SK-N-MC (cell line): Measurements from ENCODE around the gene IL1RN.
"Not testable (repeated sequence)": the region's sequence is repeated elsewhere in the genome, so short reads cannot be mapped to it uniquely, and the experiment has no call there.

ENCODE experiments used
- DNase-seq: peaks from one replicate; pipeline ENCODE4 v3.0.0-alpha.2; 2011; ENCODE audit warnings: low read depth, low spot score
- H3K27ac ChIP-seq: fragments of 200-600 bp; sonication (generic); 2 replicates; pipeline ENCODE4 v1.5.1; 2016; ENCODE audit warnings: mixed run types
- H3K36me3 ChIP-seq: fragments of 200-600 bp; sonication (generic); 2 replicates; pipeline ENCODE4 v1.6.1; 2017; ENCODE audit warnings: antibody characterized with exemption, low read length, mixed read lengths; ENCODE audit not compliant: insufficient read depth
- H3K4me3 ChIP-seq: fragments of 200-600 bp; sonication (generic); 2 replicates; pipeline ENCODE4 v1.5.1; 2016
- H3K9ac ChIP-seq: fragments of 200-600 bp; sonication (generic); 2 replicates; pipeline ENCODE4 v1.8.0; 2017; ENCODE audit warnings: mixed run types, mixed read lengths; ENCODE audit not compliant: insufficient read length
- H3K9me3 ChIP-seq: fragments of 200-600 bp; sonication (generic); 2 replicates; pipeline ENCODE4 v1.6.1; 2017; ENCODE audit warnings: low read depth, mild to moderate bottlenecking, antibody characterized with exemption, low read length, moderate library complexity, mixed read lengths
- EZH2 ChIP-seq: fragments of 200-600 bp; sonication (generic); IDR thresholded peaks from one replicate; pipeline ENCODE4 v1.6.1; 2017; ENCODE audit warnings: antibody characterized with exemption
- FOXP2 ChIP-seq: optimal IDR thresholded peaks from 2 replicates; pipeline ENCODE3; 2011; ENCODE audit warnings: mild to moderate bottlenecking, moderate library complexity; ENCODE audit not compliant: insufficient read depth; ENCODE audit errors: extremely low read length, control extremely low read depth
- POLR2AphosphoS5 ChIP-seq: IDR thresholded peaks from 2 replicates; pipeline ENCODE4 v1.6.1; 2012; ENCODE audit warnings: mild to moderate bottlenecking, low read depth, low read length, borderline replicate concordance

The IL1RN gene

GRCh38 chr2:113088213-113088992, 39.0 kb upstream of the IL1RN start:
- TF ChIP-seq EZH2 (no peak), POLR2AphosphoS5 (no peak)
- DNase-seq = no peak
- H3K9ac ChIP-seq = no peak overlapping the region
- no peak overlapping the region for H3K27ac ChIP-seq
- H3K4me3 ChIP-seq = no peak overlapping the region
- no peaks in the 10 kb centered on the region for H3K9me3 ChIP-seq
- no peaks in the 10 kb centered on the region for H3K36me3 ChIP-seq

GRCh38 chr2:113089916-113090315, 37.5 kb upstream of the IL1RN start:
- H3K27ac ChIP-seq = no peak overlapping the region
- DNase-seq = no peak
- no peak overlapping the region for H3K4me3 ChIP-seq
- TF ChIP-seq EZH2 = no peak
- no peak for TF ChIP-seq POLR2AphosphoS5
- TF ChIP-seq FOXP2 = no peak
- no peaks in the 10 kb centered on the region for H3K36me3 ChIP-seq
- H3K9me3 ChIP-seq = no peaks in the 10 kb centered on the region
- no peak overlapping the region for H3K9ac ChIP-seq

GRCh38 chr2:113091231-113091896, 36.0 kb upstream of the IL1RN start:
- Histone ChIP-seq H3K36me3 (no peaks in the 10 kb centered on the region), H3K9ac (no peak overlapping the region), H3K4me3 (no peak overlapping the region), H3K27ac (no peak overlapping the region), H3K9me3 (no peaks in the 10 kb centered on the region)
- DNase-seq = no peak
- no peak for TF ChIP-seq POLR2AphosphoS5
- no peak for TF ChIP-seq EZH2
- TF ChIP-seq FOXP2 = no peak

- TF ChIP-seq EZH2 = no peak
- no peak for TF ChIP-seq POLR2AphosphoS5
- no peaks in the 10 kb centered on the region for H3K9me3 ChIP-seq
- DNase-seq = no peak
- no peaks in the 10 kb centered on the region for H3K36me3 ChIP-seq
- H3K9ac ChIP-seq = no peak overlapping the region
- H3K4me3 ChIP-seq = no peak overlapping the region
- no peak overlapping the region for H3K27ac ChIP-seq
These were observed 34.4 kb upstream of the IL1RN start for GRCh38 chr2:113092864-113093612.

- Histone ChIP-seq H3K4me3 (no peak overlapping the region), H3K27ac (no peak overlapping the region), H3K9ac (no peak overlapping the region), H3K9me3 (no peaks in the 10 kb centered on the region), H3K36me3 (no peaks in the 10 kb centered on the region)
- no peak for TF ChIP-seq EZH2
- TF ChIP-seq POLR2AphosphoS5 = no peak
- no peak for TF ChIP-seq FOXP2
- no peak for DNase-seq
These were observed 33.8 kb upstream of the IL1RN start for GRCh38 chr2:113093613-113093977.

GRCh38 chr2:113096306-113096705, 31.1 kb upstream of the IL1RN start:
- not testable (repeated sequence) for H3K9me3 ChIP-seq, H3K36me3 ChIP-seq, DNase-seq, H3K4me3 ChIP-seq, H3K27ac ChIP-seq, H3K9ac ChIP-seq

GRCh38 chr2:113096842-113097618, 30.4 kb upstream of the IL1RN start:
- not testable (repeated sequence) for H3K27ac ChIP-seq, H3K9me3 ChIP-seq, DNase-seq, H3K36me3 ChIP-seq, H3K9ac ChIP-seq, H3K4me3 ChIP-seq

GRCh38 chr2:113098041-113098440, 29.4 kb upstream of the IL1RN start:
- Histone ChIP-seq H3K9ac (no peak overlapping the region), H3K27ac (no peak overlapping the region), H3K36me3 (no peaks in the 10 kb centered on the region), H3K9me3 (no peaks in the 10 kb centered on the region), H3K4me3 (no peak overlapping the region)
- TF ChIP-seq FOXP2 = no peak
- TF ChIP-seq POLR2AphosphoS5 = no peak
- no peak for TF ChIP-seq EZH2
- no peak for DNase-seq
